ENCODE results near the gene PGAP6.

The PGAP6 gene

DNA sequence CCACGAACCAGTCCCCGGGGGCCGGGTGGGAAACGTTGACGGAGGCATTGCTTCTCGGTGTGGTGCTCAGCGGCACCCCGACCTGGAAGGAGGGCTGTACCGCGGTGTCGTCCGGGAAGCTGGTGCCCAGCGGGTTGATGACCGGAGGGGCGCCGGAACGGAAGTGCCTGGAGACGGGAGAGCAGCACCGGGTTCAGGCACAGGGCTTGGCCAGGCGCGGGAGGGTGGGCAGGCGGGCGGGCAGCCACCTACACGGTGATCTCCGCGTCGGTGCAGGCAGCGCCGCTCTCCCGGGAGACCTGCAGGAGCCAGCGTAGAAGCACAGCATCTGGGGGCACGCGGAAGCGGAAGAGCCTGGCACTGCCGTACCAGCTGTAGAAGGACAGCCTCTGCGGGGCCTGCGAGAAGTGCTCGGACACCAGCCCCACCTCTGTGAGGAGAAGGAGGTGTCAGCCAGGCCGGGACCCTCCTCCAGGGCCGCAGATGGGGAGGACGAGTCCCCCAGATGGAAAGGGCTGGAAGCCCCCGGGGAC is 4.3 kb downstream of the PGAP6 start:
- no peak for DNase-seq (ENCODE audit: low read depth)
- H3K4me3 ChIP-seq (replicated peaks; ENCODE audit: low read depth, low read length): no peak overlapping the region
- TF ChIP-seq, protein P1, sequence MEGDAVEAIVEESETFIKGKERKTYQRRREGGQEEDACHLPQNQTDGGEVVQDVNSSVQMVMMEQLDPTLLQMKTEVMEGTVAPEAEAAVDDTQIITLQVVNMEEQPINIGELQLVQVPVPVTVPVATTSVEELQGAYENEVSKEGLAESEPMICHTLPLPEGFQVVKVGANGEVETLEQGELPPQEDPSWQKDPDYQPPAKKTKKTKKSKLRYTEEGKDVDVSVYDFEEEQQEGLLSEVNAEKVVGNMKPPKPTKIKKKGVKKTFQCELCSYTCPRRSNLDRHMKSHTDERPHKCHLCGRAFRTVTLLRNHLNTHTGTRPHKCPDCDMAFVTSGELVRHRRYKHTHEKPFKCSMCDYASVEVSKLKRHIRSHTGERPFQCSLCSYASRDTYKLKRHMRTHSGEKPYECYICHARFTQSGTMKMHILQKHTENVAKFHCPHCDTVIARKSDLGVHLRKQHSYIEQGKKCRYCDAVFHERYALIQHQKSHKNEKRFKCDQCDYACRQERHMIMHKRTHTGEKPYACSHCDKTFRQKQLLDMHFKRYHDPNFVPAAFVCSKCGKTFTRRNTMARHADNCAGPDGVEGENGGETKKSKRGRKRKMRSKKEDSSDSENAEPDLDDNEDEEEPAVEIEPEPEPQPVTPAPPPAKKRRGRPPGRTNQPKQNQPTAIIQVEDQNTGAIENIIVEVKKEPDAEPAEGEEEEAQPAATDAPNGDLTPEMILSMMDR (IDR thresholded peaks at IDR 0.05; ENCODE audit: low read length, missing control alignments): no peak

DNA sequence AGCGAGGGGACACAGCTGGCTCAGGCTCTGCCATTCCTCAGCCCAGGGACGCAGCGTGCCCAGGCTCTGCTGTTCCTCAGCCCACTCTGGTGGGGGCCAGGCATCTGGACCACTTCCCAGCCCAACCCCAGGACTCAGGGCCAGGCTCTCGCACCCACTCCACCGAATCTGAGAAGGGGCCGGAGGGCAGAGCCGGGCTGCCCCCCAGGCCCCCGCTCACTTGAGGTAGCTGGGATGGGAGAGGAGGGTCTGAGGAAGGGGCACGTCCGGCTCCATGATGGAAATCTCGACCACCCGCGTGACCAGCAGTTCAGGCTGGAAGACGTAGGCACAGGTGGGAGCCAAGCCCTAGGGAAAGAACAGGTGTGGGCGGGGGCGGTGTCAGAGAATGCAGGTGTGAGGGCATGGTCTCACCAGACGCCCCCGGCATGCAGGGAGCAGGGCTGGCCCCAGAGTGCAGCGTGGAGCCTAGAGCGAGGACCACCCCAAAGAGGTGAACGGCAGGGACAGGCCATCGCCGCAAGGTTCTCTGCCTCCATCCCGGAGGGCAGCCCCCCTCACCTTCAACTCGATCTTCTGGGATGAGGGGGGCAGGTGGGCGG is 4.9 kb downstream of the PGAP6 start:
- no peak for DNase-seq (ENCODE audit: low read depth)
- no peak overlapping the region for H3K4me3 ChIP-seq (replicated peaks; ENCODE audit: low read depth, low read length)
- TF ChIP-seq, protein P1 (IDR thresholded peaks at IDR 0.05; ENCODE audit: low read length, missing control alignments): no peak

DNA sequence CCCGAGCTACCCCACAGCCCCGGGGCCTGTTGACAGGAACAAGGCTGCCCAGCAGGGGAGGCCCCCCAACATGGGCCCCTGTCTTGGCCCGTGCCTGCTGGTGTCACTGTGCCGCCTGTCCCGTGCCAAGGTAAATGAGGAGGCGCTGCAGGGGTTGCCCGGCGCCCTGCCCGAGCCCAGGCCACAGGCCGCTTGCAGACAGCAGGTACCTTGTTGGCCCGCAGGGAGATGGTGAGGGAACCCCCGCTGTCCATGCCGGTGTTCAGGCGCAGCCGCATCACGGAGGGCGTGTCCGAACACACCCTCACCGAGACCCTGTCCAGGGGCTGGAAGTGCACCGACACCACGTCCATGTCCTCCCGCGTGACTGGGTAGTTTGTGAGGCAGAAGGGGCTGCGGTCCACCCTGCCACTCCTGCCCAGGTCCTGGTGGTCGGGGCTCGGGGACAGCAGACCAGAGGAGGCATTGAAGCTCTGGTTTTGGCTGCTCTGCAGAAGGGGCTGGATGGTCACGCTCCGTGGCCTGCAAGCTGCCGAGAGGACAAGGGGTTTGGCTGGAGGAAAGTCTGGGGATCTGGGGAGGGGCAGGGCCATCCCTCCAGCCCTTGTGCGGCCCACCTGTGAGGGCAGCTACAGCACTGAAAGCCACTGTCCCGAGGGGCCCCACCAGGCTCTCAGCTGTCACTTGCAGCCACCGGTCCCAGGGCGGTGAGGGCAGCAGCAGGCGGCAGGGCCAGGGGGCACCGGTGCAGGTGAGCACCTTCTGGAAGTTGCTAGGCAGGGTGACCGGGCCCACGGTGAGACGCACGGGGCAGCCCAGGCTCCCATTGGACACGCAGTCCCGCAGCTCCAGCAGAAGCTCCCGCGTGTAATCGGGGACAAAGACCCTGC is 5.6 kb downstream of the PGAP6 start:
- TF ChIP-seq, protein P1 (IDR thresholded peaks at IDR 0.05; ENCODE audit: low read length, missing control alignments): no peak
- H3K4me3 ChIP-seq (replicated peaks; ENCODE audit: low read depth, low read length): no peak overlapping the region
- no peak for DNase-seq (ENCODE audit: low read depth)

DNA sequence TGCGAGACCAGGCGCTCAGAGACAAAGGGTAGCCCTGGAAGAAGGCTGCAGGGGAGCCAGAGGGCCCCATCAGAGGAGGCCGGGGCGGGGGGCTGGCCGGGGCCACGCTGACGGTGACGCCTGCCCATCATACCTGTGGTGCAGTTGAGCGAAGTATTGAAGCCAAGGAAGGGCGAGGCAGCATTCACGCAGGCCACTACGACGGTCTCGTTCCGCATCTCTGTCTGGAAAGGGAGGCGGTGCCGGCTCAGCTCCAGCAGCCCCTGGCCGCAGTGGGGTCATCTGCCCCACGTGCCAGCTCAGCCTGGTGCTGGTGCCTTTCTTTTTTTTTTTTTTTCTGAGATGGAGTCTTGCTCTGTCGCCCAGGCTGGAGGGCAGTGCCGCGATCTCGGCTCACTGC is 6.6 kb downstream of the PGAP6 start:
- TF ChIP-seq, protein P1 (IDR thresholded peaks at IDR 0.05; ENCODE audit: low read length, missing control alignments): no peak
- no peak overlapping the region for H3K4me3 ChIP-seq (replicated peaks; ENCODE audit: low read depth, low read length)
- DNase-seq (ENCODE audit: low read depth): no peak

DNA sequence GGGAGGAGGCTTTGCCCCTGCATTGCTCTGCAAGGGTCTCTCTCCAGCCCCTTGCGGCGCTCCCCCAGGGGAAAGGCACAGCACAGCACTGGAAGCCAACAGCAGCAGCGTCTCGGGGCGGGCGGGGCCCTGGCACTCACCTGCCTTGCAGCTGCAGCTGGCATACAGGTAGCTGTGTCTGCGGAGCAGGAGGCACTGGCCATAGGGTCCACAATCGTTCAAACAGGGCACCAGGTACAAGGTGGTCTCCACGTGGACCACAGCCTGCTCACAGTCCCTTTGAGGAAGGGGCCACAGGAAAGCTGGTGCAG is 7.2 kb downstream of the PGAP6 start:
- no peak overlapping the region for H3K4me3 ChIP-seq (replicated peaks; ENCODE audit: low read depth, low read length)
- TF ChIP-seq, protein P1 (IDR thresholded peaks at IDR 0.05; ENCODE audit: low read length, missing control alignments): no peak
- DNase-seq (ENCODE audit: low read depth): no peak

DNA sequence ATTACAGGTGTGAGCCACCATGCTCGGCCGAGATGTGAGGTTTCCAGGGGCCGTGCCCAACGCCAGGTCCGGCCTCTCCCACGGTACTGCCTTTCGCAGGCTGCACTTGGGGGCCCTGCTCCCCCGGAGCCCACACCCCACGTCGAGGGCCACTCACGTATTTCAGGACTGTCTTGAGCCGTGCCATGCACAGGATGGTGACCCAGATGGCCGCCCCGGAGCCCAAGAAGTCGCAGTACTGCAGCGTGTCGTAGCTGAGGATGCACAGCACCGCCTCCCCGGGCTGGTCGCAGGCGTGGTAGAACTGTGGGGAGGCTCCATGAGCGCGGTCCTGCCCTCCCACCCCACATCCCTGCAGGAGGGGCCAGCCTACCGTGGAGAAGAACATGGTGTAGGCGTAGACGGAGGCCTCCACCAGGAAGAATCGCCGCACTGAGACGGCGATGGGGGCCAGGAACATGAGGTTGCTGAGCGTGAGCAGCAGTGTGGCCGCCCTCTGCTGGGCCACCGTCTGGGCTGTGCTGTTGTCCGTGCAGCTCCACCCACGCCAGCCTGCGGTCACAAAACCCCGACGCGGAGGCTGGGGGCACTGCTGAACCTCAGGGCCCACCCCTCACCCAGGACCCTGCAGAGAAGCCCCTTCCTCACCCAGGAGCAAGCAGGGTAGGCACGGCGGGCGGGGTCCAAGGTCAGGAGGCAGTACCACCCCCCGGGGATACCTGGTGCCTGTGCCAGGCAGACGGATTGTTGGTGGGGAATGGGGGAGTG is 7.7 kb downstream of the PGAP6 start:
- TF ChIP-seq, protein P1 (IDR thresholded peaks at IDR 0.05; ENCODE audit: low read length, missing control alignments): no peak

More for the DNA sequence above, 7.7 kb downstream of the PGAP6 start:
- no peak for DNase-seq (ENCODE audit: low read depth)
- H3K4me3 ChIP-seq (replicated peaks; ENCODE audit: low read depth, low read length): no peak overlapping the region

All from fibroblast of pulmonary artery (primary cell).